ENCODE results near the gene VAV3.
A peak's percentile ranks its signal among the peaks of the same experiment; 100 is the strongest.
"Not testable (repeated sequence)": the region's sequence is repeated elsewhere in the genome, so short reads cannot be mapped to it uniquely, and the experiment has no call there.

VAV3 gene

DNA sequence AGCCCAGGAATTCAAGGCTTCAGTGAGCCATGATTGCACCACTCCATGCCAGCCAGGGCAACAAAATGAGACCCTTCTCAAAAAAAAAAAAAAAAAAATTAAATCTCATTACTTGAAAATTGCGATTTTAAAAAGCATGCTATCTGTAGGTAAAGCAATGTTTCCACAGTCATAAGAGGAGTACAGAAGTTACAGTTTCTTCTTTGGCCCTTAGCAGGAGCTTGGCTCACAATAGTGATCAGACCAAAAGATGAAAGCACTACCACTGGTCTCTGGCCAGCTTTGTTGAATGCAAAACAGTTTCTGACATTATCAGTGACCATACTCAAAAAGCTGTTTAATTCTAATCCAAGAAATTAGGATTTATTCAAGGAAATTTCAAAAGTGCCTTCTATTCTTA, 31.2 kb downstream of the VAV3 start:
- no peak for DNase-seq

- DNase-seq: no peak
Observed at GRCh38 chr1:107930292-107930691, 34.7 kb downstream of the VAV3 start.

DNA sequence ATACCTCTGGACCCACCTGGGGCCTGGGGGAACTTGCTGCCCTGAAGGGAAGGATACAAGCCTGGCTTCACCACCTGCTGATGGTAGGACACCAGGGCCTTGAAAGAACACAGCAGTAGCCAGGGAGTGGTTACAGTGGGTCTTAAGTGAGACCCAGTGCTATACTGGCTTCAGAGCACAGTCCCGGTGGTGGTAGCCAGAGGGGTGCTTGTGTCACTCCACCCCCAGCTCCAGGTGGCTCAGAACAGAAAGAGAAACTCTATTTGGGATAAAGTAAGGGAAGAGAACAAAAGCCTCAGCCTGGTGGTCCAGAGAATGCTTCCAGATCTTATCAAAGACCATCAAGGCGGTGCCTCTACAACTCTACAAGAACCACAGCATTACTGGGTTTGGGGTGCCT, 37.2 kb downstream of the VAV3 start:
- DNase-seq: no peak

- DNase-seq: peak; percentile 21
Observed at GRCh38 chr1:107926436-107927080, 38.4 kb downstream of the VAV3 start.

DNA sequence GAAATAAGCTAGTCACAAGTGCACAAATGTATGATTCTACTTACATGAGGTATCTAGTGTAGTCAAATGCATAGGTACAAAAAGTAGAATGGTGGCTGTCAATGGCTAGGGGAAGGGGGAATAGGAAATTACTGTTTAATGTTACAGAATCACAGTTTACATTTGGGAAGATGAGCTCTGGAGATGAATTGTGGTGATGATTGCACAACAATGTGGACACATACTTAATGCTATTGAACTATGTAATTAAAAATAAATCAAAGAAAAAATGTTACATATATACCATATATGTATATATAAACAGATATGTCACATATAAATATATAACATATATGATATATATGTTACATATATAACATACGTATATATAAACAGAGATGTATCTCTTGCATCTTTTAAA, 39.4 kb downstream of the VAV3 start:
- no peak for DNase-seq

- DNase-seq: no peak
Observed at GRCh38 chr1:107920999-107921398, 44.0 kb downstream of the VAV3 start.

DNA sequence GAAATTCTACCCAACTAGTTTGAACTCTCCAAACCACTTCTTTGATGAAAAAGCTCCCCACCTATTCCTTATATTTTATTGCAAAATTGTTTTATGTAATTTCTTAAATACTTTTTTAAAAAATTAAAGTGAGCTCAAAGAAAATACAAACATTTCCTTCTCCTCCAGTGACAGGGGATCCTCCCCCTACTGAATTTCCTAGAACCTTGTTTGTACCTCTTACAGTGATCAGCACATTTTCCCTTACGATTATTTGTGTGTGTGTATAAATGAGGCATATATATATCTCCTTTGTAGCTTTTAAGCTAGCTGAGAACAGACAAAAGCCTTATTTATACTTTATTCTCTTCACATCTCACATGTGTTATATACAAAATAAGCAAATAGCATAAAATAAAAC, 44.4 kb downstream of the VAV3 start:
- no peak for DNase-seq

DNA sequence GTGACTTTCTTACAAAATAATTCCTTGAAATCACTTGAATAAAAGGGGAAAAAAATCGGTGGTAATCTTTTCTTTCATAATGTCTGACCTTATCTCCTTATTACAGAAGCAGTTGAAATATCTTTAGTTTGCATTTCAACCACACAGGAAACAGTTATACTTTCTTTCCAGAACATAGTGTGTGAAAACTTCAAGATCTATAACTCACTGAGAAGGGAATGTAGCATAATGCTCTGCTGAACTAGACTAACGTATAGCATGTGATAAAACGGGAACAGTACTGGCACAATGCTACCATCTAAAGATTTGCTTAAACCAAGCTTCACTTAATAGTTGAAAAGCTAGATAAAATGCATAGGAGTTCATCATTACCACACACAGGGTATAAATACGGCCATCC, 45.0 kb downstream of the VAV3 start:
- no peak for DNase-seq

GRCh38 chr1:107914119-107914765, 50.7 kb downstream of the VAV3 start:
- DNase-seq: no peak

DNA sequence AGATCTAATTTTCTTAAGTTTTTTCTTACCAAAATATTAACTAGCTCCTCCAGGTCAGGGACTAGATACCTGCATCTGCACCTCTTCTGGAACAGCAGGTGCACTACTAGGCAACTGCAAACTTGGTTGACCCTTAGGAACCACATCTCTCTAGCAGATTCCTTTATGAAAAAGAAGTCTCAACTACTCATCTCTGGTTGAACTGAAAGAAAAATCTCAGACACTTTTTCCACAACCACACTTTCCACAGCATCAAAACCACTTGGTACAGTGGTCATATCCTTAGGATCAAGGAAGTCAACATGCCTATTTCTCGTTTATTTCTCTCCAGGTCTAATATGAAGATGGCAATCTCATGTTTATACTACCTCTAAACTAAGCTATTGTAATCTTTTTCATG, 52.3 kb downstream of the VAV3 start:
- no peak for DNase-seq

DNA sequence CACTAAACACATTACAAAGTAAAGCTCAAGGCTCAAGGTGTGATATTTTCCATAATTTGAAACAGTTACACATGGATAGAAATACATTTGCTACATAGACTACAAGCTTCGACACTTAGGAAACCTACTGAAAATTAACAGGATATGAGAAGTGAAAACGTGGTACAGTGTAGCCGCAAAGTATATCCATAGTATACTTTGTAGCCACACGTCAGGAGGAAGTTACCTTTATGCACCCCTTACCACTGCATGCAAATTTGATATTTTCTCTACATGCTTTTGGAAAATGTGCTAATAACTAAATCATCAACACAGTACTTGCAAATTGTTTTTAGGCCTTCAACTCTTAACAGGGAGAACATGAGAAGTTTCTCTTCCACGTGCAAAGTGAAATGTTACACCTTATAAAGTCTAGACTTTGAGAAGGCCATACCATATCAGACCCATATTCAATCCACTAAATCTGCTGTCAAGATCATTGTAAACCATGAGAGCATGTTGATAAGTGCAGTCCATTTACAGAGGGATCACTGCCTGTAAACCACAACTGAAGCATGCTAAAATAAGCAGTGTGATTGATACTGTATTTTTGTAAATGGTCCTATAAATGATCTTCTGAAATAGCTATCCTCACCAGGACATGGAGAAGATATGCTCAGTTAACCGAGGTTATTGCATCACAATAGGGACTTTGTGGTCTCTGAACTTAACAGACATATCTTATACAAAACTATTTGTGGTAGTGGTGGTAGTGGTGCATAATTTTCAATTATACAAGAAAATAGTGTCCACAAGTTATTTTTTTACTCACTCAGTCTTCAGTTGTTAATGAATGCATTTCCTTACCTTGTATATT, 64.7 kb downstream of the VAV3 start:
- DNase-seq: no peak

DNA sequence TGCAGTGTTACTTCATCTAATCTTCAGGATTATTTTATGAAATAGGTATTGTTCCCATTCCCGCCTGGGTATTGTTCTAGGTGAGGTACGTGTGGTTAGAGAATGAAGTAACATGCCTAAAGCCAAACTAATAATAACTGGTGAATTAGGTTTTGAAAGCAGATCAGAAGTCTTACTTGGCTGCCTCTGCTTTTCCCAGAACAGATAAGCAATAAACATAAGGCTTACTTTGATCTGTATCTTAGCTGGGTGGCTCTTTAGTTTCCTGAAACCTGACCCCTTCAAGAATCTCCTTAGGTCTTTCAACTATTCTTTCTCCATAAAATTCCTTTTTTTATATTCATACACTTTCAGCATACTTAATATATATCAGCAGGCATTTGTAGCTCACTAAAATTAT, 65.3 kb downstream of the VAV3 start:
- no peak for DNase-seq

DNA sequence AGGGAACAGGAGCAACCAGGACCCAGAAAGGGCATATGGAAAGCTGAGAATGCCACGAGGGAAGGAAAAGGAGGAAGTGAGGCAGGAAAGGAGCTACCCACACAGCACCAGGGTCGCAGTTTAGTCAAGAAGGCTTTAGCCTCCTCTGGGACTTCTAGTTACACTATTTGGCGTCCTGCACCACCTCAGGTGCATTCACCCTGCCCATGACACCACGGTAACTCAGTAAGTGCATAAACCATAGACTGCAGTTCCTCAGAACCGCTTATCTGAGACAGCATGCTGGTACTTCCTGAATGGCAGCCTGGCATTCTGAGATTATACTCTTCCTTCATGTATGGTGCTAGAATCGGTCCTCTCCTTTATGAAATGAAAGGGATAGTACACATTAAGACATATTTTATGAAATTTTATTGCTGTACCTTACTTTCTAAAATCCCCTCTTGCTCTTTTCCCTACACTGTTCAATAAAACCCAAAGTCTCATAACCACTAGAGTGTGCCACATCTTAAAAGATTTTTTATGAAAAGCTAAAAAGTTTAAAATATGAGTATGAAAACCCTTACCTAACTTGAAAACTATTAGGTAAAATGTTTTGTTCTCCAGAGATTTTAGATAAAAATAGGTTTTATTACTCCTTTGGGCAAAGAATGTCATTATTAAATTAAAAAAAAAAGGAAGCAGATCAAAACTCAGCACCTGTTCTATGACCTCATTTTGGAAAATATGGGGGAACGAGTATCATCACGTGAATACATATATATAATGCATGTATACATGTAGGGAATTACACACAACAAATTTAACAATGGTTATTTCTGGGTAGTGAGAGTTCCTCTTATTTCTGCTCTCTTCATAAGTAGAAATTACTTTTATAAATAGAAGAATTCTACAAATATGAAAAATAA, 67.3 kb downstream of the VAV3 start:
- DNase-seq: no peak

- no peak for DNase-seq
Observed at GRCh38 chr1:107896936-107897335, 68.0 kb downstream of the VAV3 start.

GRCh38 chr1:107896401-107896800, 68.6 kb downstream of the VAV3 start:
- no peak for DNase-seq

DNA sequence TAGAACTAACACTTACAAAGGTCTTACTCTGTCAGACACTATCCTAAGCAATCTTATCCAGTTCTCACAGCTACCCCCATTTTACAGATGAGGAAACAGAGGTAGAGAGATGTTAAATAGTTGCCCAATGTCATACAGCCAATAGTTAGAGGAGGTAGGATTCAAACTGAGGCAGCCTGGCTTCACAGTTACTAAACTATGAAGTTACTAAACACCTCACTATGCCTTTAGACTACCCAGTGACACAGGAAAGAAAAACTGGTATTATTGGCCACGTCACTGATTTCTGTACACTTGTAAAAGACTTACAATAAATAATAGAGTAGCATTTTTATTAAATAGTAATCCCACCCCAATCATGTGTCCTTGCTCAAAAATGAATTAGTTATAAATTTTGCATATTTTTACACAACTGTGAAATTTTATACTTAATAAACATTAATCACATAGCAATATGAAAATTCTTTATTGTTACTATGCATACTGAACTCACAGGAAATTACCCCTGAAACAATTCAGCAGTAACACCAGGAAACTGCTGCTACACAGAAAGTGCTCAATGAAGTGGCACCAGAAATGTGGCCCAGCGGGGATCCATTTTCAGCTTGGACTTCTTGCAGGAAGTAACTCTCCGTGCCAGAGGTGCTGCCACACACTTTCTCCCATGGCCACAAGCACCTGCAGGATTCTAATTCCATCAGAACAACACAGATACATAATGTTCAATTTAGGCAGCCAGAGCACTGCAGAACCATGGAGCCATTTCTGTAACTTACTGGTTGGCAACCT, 69.4 kb downstream of the VAV3 start:
- no peak for DNase-seq

GRCh38 chr1:107894605-107895004, 70.4 kb downstream of the VAV3 start:
- no peak for DNase-seq

GRCh38 chr1:107893350-107893749, 71.6 kb downstream of the VAV3 start:
- not testable (repeated sequence) for DNase-seq

DNA sequence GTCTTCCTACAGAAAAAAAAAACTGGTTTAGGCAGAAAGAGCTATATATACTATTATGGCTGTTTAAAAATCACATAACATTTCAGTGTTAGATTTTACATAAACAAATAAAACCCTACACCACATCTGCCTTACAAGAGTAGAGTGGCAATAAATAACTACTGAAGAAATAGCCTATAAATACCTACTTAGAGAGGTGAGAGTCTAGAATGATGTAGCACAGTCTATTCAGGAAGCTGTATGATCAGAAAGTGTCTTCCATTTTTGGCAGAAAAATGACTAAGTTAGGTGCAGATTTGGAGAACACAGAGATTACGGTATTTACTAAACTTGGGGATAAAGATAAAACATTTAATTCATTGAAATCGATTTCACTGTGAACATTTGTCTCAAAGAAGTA, 75.5 kb downstream of the VAV3 start:
- DNase-seq: no peak

DNA sequence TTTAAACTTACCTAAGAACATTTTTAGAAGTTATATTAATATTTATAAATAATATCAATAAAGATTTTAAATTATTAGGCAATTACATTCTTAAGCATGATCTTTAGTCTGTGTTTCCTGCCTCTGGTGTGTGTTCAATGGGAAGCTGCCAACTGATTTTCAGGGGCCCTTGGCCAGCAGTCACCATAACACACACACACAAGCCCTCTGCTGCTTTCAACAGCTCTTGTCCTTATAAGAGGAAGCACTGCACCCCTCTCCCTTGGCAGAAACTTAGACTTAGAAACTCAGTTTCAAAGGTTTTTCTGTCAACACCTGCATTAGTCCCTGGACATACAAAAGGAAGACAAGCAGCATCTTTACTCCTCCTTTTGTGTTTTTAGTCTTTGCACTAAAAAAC, 81.4 kb downstream of the VAV3 start:
- DNase-seq: no peak

DNA sequence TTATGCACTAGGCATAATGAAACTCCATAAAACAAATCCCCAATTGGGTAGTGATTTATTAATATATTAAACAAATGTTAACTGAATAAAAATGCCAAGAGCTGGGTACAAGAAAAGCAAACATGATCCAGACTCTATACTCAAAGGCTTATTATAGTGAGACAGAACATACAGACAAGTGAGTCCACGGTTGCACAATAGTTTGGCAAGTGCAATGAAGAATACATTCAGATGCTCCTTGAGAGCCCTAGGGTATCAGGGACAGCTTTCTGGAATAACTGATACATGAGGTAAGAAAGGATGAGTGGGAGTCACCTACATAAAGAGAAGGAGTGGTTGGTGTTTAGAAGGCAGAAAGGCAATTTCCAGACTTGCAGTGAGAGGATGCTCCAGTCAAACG, 85.1 kb downstream of the VAV3 start:
- DNase-seq: no peak

DNA sequence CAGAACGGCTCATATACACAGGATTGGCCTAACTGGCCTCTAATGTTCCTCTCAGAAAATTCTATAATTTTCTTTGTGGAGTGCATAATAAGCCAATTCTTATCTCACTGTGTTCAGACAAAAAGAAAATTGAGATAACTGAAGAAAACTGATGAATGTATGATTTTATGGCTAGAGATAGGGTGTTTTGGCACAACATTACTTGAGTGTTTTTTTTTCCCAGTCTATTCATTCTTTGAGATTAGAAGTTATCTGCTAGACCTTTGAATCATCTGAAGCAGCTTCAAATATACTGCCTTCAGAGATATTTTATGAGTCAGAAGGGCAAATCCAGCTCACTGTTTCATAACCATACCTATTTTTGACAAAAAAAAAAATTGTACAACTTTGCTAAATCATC, 85.6 kb downstream of the VAV3 start:
- no peak for DNase-seq
